Activated T-helper 1 cell treated with anti-CD3 and anti-CD28 coated beads, Interleukin-2, amount 50 U/mL, for 16 hours (primary cell): ENCODE measurements around the gene AGER.
"Not testable (repeated sequence)": the region's sequence is repeated elsewhere in the genome, so short reads cannot be mapped to it uniquely, and the experiment has no call there.

Experiments used
- DNase-seq, 2 donors: peaks; one replicate each; pipeline ENCODE4 v3.0.0-alpha.2; 2020; ENCODE audit warnings: low read depth in 1 of 2, low spot score in 1 of 2

Gene AGER

GRCh38 chr6:32187725-32188380 is 3.8 kb upstream of the AGER start:
- DNase-seq, result not testable (repeated sequence)

GRCh38 chr6:32187009-32187709 is 3.1 kb upstream of the AGER start:
- no peak for DNase-seq

GRCh38 chr6:32186151-32186840 is 2.2 kb upstream of the AGER start:
- not testable (repeated sequence) for DNase-seq

- peak in 1 of 2 donors; percentile 45 for DNase-seq
Measured at GRCh38 chr6:32185681-32186131, 1.7 kb upstream of the AGER start.

GRCh38 chr6:32183483-32184083 is 470 bp downstream of the AGER start:
- no peak for DNase-seq

- no peak for DNase-seq
Measured at GRCh38 chr6:32183030-32183429, 1.0 kb downstream of the AGER start.

GRCh38 chr6:32182555-32182981 is 1.5 kb downstream of the AGER start:
- no peak for DNase-seq

- DNase-seq, result no peak
Measured at GRCh38 chr6:32181915-32182529, 2.0 kb downstream of the AGER start.

GRCh38 chr6:32181148-32181702 is 2.8 kb downstream of the AGER start:
- DNase-seq, result no peak

- no peak for DNase-seq
Measured at GRCh38 chr6:32179766-32180405, 4.2 kb downstream of the AGER start.

GRCh38 chr6:32178547-32179440 is 5.3 kb downstream of the AGER start:
- DNase-seq, result no peak

- peak; percentile 79 to 87 for DNase-seq
Measured at GRCh38 chr6:32177788-32178546, 6.1 kb downstream of the AGER start, which contains the start of gene RNF5. Gene RNF5, plus strand, starts transcription at chr6:32178405. Its CDS starts 107 bp downstream, at chr6:32178512.

- DNase-seq, result no peak
Measured at GRCh38 chr6:32177183-32177787, 6.8 kb downstream of the AGER start.

- DNase-seq, result no peak
Measured at GRCh38 chr6:32176476-32177182, 7.4 kb downstream of the AGER start.

- peak; percentile 91 to 93 for DNase-seq
Measured at GRCh38 chr6:32175711-32176475, 8.2 kb downstream of the AGER start, which contains the start of gene AGPAT1. Gene AGPAT1, minus strand, starts transcription at chr6:32176084. Its CDS starts 4,588 bp downstream, at chr6:32171496.

- no peak for DNase-seq
Measured at GRCh38 chr6:32175322-32175710, 8.7 kb downstream of the AGER start.

GRCh38 chr6:32174416-32174815 is 9.6 kb downstream of the AGER start:
- DNase-seq, result no peak
